NCI-H748 (cell line): ENCODE data around the gene CELSR1.
"Not testable (repeated sequence)": the region's sequence is repeated elsewhere in the genome, so short reads cannot be mapped to it uniquely, and the experiment has no call there.

Experiments
- DNase-seq: peaks from one replicate; lab custom pipeline; 2025; ENCODE audit not compliant: unreplicated experiment; lab: John Stamatoyannopoulos, UW

The CELSR1 gene

GRCh38 chr22:46533070-46533833, 4.2 kb downstream of the CELSR1 start:
- no peak for DNase-seq

- no peak for DNase-seq
Observed at GRCh38 chr22:46532416-46532815, 5.0 kb downstream of the CELSR1 start.

DNA sequence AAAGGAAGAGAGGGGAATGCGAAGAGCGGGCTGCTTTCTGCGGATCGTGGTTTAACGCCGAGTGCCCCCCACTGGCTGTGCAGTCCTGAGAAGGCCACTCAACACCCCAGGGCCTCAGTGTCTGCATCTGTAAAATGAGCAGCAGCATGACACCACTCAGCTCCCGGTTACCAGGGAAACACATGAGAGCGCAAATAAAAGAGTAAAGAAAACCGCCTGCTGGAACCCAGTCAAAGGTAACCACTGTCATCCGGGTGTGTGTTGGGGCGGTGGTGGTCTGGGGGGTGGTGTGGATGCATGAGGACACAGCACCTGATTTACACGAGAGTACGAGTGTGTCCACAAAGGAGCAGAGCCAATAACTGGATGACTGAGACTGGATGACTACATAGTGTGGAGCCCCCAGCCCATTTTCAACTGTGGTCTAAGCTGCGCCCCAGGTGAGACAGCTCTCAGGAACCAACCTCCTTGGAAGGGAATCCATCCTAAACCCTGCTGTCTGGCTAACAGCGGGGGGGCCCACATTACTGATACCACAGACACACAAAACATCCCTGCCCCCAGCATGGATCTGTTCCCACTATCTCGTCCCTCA, 5.7 kb downstream of the CELSR1 start:
- DNase-seq = no peak

GRCh38 chr22:46528121-46528610, 9.3 kb downstream of the CELSR1 start:
- DNase-seq = no peak

GRCh38 chr22:46526244-46526839, 11.1 kb downstream of the CELSR1 start:
- no peak for DNase-seq

DNA sequence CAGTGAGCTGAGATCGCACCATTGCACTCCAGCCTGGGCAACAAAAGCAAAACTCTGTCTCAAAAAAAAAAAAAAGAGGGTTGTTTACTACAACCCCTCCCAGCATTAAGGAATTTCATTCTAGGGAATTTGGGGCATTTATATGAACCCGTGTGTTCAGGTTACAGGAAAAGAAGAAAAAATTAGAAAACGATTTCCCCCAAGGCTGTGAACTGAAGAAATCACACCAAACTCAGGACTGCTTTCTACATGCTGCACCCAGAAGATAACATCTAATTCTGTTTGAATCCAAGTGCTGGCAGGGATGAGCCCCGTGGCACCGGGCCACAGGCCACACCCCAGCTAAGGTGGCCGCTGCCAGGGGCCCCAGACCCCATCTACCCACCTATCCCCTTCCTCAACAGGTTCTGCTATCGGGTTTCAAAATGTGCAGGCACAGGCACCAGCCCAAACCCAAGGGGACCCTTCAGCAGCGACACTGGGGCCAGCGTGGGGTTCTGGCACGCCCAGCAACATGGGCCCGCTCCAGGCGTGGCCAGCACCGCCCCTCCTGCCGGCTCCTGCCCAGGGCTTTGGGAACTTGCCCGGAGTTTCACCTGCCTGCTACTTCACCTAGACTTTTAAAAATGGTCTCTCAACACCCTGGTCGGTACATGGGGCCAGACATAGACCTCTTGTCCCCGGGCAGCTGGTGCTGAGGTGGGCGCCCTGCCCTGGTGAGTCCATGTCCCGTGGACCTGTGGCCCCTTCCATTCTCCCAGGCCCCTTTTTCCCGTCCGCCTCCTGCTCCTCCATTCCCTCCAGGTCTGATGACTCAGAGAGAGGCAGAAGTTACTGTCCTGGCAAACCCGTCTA, 11.8 kb downstream of the CELSR1 start:
- no peak for DNase-seq

- no peak for DNase-seq
Observed at GRCh38 chr22:46524203-46524740, 13.1 kb downstream of the CELSR1 start.

DNA sequence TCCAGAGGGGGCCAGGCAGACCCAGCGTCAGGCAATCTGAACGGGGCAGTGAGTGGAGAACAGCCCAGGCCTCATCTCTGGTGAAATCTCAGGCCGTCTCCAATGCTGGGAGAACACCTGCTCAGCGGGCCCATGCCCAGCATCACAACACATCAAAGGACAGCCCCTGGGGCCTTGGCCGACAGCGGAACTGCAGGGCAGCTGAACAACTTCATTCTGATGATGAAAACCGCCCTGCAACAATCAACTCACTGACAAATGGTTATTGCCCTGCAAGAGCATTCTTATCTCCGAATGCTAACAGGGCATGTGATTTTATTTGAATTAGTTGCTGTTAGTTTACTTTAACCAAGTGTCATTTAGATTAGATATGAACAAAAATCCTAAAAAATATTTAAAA, 14.6 kb downstream of the CELSR1 start:
- no peak for DNase-seq

DNA sequence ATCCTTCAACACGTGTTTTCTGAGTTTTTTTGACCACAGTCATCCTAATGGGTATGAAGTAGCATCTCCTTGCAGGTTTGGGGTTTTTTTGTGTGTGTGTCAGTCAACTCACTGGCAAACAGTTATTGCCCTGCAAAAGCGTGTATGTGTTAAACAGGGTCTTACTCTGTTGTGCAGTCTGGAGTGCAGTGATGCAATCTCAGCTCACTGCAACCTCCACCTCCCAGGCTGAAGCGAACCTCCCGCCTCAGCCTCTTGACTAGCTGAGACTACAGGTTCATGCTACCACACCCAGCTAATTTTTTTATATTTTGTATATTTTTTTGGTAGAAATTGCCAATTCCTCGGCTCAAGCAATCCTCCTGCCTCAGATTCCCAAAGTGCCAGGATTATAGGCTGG, 15.4 kb downstream of the CELSR1 start:
- no peak for DNase-seq

DNA sequence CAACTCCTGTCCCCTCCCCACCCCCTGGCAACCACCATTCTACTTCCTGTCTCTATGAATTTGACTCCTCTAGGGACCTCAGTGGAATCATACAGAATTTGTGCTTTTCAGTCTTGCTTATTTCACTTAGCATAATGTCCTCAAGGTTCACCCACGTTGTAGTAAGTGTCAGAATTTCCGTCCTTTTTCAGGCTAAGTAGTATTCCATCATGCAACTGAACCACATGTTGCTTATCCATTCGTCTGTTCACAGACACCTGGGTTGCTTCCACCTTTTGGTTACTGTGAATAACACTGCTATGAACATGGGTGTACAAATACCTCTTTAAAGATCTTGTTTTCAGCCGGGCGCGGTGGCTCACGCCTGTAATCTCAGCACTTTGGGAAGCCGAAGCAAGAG, 16.5 kb downstream of the CELSR1 start:
- DNase-seq = no peak

- DNase-seq = no peak
Observed at GRCh38 chr22:46519377-46519776, 18.0 kb downstream of the CELSR1 start.

- DNase-seq = no peak
Observed at GRCh38 chr22:46518542-46519325, 18.7 kb downstream of the CELSR1 start.

GRCh38 chr22:46518038-46518437, 19.4 kb downstream of the CELSR1 start:
- no peak for DNase-seq

GRCh38 chr22:46517255-46517761, 20.1 kb downstream of the CELSR1 start:
- DNase-seq = no peak

DNA sequence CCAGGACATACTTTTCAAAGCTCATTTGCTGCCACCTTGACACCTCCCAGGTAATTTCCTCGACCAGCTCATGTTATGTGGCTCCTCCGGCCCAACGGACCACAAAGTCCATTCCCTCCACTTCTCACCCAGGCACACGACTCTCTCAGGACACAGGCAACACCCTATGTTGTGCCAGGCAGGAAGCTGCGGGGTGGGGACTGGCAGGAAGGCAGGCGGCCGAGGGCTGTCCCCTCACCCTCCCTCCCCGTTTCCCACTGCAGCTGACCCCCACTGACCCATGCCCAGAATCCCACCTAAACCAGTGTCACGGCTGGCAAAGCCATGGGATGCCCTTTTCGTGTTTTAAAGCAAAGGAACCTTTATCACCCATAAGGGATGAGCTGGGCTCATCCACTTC, 20.8 kb downstream of the CELSR1 start:
- DNase-seq = no peak

GRCh38 chr22:46516112-46516487, 21.3 kb downstream of the CELSR1 start:
- not testable (repeated sequence) for DNase-seq

DNA sequence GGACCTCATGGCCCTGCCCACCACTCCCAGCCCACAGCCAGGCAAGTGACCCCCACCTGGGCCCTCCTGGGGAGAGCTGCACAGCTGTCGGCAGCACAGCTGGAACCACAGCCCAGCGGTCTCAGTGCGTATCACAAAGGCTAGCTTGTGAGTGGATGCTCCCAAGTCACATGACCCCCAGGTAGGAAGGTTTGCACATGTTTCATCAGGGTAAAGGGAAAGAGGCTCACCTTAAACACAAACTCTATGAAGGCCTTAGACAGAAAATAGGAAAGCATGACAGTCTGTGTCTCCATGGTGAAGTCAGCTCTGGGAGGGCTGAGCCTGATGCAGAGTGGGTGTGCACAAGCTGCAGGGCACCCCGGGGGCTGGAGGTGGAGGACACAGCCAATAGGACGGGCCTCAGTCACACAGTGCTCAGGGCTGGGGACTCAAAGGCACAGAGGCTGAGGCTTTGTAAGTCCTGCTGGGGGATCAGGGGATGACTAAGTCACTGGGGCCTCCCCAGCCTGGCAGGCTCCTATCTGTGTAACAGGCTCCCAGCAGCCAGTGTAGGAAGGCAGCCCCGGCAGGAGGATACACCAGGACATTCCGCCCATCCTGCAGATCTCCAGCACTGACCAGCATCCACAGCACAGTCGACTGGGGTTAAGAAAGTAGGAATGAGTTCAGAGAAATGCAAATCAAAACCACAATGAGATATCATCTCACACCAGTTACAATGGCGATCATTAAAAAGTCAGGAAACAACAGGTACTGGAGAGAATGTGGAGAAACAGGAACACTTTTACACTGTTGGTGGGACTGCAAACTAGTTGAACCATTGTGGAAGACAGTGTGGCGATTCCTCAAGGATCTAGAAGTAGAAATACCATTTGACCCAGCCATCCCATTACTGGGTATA, 22.0 kb downstream of the CELSR1 start:
- no peak for DNase-seq

GRCh38 chr22:46514592-46515207, 22.7 kb downstream of the CELSR1 start:
- no peak for DNase-seq
